HEK293 (cell line): ENCODE measurements around the gene SNRPD2.

Source experiments
- GLI4 ChIP-seq: fragments of 450-650 bp; formaldehyde crosslinking; IDR thresholded peaks from 2 replicates; pipeline ENCODE4 v1.5.1; 2016; ENCODE audit warnings: missing biosample characterization, missing genetic modification characterization
- KLF7 ChIP-seq: fragments of 450-650 bp; formaldehyde crosslinking; IDR thresholded peaks from 2 replicates; pipeline ENCODE4 v1.5.1; 2016; ENCODE audit warnings: missing biosample characterization, missing genetic modification characterization, borderline replicate concordance
- KLF8 ChIP-seq: fragments of 450-650 bp; formaldehyde crosslinking; IDR thresholded peaks from 2 replicates; pipeline ENCODE4 v1.5.1; 2016; ENCODE audit warnings: missing biosample characterization, missing genetic modification characterization
- MEIS1 ChIP-seq: sonication (generic); formaldehyde crosslinking; IDR thresholded peaks from 2 replicates; pipeline ENCODE4 v1.8.1; 2022; ENCODE audit warnings: missing genetic modification reagents, mild to moderate bottlenecking, borderline replicate concordance
- REST ChIP-seq: fragments of 450-650 bp; formaldehyde crosslinking; IDR thresholded peaks from 2 replicates; pipeline ENCODE4 v1.5.1; 2016; ENCODE audit warnings: missing biosample characterization, missing genetic modification characterization
- SP7 ChIP-seq: fragments of 450-650 bp; formaldehyde crosslinking; IDR thresholded peaks from 2 replicates; pipeline ENCODE4 v1.5.1; 2016; ENCODE audit warnings: missing biosample characterization, missing genetic modification characterization
- WT1 ChIP-seq: fragments of 450-650 bp; formaldehyde crosslinking; IDR thresholded peaks from 2 replicates; pipeline ENCODE4 v1.5.1; 2016; ENCODE audit warnings: missing biosample characterization, missing genetic modification characterization
- ZBTB1 ChIP-seq: fragments of 450-650 bp; formaldehyde crosslinking; IDR thresholded peaks from 2 replicates; pipeline ENCODE4 v1.5.1; 2016; ENCODE audit warnings: missing biosample characterization, missing genetic modification characterization
- ZFP41 ChIP-seq: fragments of 450-650 bp; formaldehyde crosslinking; IDR thresholded peaks from 2 replicates; pipeline ENCODE4 v1.5.1; 2016; ENCODE audit warnings: missing biosample characterization, missing genetic modification characterization, borderline replicate concordance
- ZFP69B ChIP-seq: fragments of 450-650 bp; formaldehyde crosslinking; IDR thresholded peaks from 2 replicates; pipeline ENCODE4 v1.5.1; 2016; ENCODE audit warnings: missing biosample characterization, missing genetic modification characterization
- ZNF121 ChIP-seq: fragments of 450-650 bp; formaldehyde crosslinking; IDR thresholded peaks from 2 replicates; pipeline ENCODE4 v1.5.1; 2016; ENCODE audit warnings: missing biosample characterization, missing genetic modification characterization
- ZNF133 ChIP-seq: fragments of 450-650 bp; formaldehyde crosslinking; IDR thresholded peaks from 2 replicates; pipeline ENCODE4 v1.5.1; 2016; ENCODE audit warnings: missing biosample characterization, missing genetic modification characterization
- ZNF138 ChIP-seq: fragments of 450-650 bp; formaldehyde crosslinking; IDR thresholded peaks from 2 replicates; pipeline ENCODE4 v1.5.1; 2016; ENCODE audit warnings: missing biosample characterization, missing genetic modification characterization, borderline replicate concordance
- ZNF350 ChIP-seq: fragments of 450-650 bp; formaldehyde crosslinking; IDR thresholded peaks from 2 replicates; pipeline ENCODE4 v1.5.0; 2017; ENCODE audit warnings: missing biosample characterization, mild to moderate bottlenecking, missing genetic modification characterization
- ZNF366 ChIP-seq: fragments of 450-650 bp; formaldehyde crosslinking; conservative IDR thresholded peaks from 2 replicates; pipeline ENCODE4 v1.5.1; 2016; ENCODE audit warnings: missing biosample characterization, missing genetic modification characterization
- ZNF521 ChIP-seq: fragments of 450-650 bp; formaldehyde crosslinking; IDR thresholded peaks from 2 replicates; pipeline ENCODE4 v1.5.1; 2017; ENCODE audit warnings: missing biosample characterization, mild to moderate bottlenecking, missing genetic modification characterization
- ZNF560 ChIP-seq: fragments of 450-650 bp; formaldehyde crosslinking; IDR thresholded peaks from 2 replicates; pipeline ENCODE4 v1.5.1; 2017; ENCODE audit warnings: missing biosample characterization, missing genetic modification characterization, borderline replicate concordance
- ZNF660 ChIP-seq: fragments of 450-650 bp; IDR thresholded peaks from 2 replicates; pipeline ENCODE4 v1.5.1; 2018; ENCODE audit warnings: missing biosample characterization, mild to moderate bottlenecking, missing genetic modification characterization
- ZNF704 ChIP-seq: fragments of 450-650 bp; formaldehyde crosslinking; IDR thresholded peaks from 2 replicates; pipeline ENCODE4 v1.5.1; 2016; ENCODE audit warnings: missing biosample characterization, missing genetic modification characterization
- ZNF707 ChIP-seq: fragments of 450-650 bp; formaldehyde crosslinking; IDR thresholded peaks from 2 replicates; pipeline ENCODE4 v1.5.1; 2016; ENCODE audit warnings: missing biosample characterization, missing genetic modification characterization
- ZNF76 ChIP-seq: fragments of 450-650 bp; formaldehyde crosslinking; IDR thresholded peaks from 2 replicates; pipeline ENCODE4; 2016; ENCODE audit warnings: low read depth, missing biosample characterization, missing genetic modification characterization, borderline replicate concordance
- ZNF777 ChIP-seq: fragments of 450-650 bp; formaldehyde crosslinking; IDR thresholded peaks from 2 replicates; pipeline ENCODE4 v1.5.1; 2017; ENCODE audit warnings: missing biosample characterization, missing genetic modification characterization, borderline replicate concordance
- ZNF843 ChIP-seq: fragments of 450-650 bp; formaldehyde crosslinking; IDR thresholded peaks from 2 replicates; pipeline ENCODE4 v1.5.1; 2016; ENCODE audit warnings: missing biosample characterization, missing genetic modification characterization
- ZSCAN16 ChIP-seq: fragments of 450-650 bp; formaldehyde crosslinking; IDR thresholded peaks from 2 replicates; pipeline ENCODE4 v1.5.1; 2016; ENCODE audit warnings: missing biosample characterization, missing genetic modification characterization
- TF ChIP-seq, protein P1 (sequence below): fragments of 450-650 bp; formaldehyde crosslinking; IDR thresholded peaks from 2 replicates; pipeline ENCODE4 v1.5.1; 2016; ENCODE audit warnings: missing biosample characterization, missing genetic modification characterization
- TF ChIP-seq, protein P2 (sequence below): fragments of 450-650 bp; formaldehyde crosslinking; IDR thresholded peaks from 2 replicates; pipeline ENCODE4 v1.5.1; 2016; ENCODE audit warnings: missing biosample characterization, missing genetic modification characterization
- TF ChIP-seq, protein P3 (sequence below): fragments of 450-650 bp; formaldehyde crosslinking; IDR thresholded peaks from 2 replicates; pipeline ENCODE4 v1.5.1; 2017; ENCODE audit warnings: missing biosample characterization, mild to moderate bottlenecking, missing genetic modification characterization, moderate library complexity

Gene SNRPD2

GRCh38 chr19:45717131-45717982 lies 25.6 kb upstream of the SNRPD2 start (continued):
- TF ChIP-seq, protein P1, sequence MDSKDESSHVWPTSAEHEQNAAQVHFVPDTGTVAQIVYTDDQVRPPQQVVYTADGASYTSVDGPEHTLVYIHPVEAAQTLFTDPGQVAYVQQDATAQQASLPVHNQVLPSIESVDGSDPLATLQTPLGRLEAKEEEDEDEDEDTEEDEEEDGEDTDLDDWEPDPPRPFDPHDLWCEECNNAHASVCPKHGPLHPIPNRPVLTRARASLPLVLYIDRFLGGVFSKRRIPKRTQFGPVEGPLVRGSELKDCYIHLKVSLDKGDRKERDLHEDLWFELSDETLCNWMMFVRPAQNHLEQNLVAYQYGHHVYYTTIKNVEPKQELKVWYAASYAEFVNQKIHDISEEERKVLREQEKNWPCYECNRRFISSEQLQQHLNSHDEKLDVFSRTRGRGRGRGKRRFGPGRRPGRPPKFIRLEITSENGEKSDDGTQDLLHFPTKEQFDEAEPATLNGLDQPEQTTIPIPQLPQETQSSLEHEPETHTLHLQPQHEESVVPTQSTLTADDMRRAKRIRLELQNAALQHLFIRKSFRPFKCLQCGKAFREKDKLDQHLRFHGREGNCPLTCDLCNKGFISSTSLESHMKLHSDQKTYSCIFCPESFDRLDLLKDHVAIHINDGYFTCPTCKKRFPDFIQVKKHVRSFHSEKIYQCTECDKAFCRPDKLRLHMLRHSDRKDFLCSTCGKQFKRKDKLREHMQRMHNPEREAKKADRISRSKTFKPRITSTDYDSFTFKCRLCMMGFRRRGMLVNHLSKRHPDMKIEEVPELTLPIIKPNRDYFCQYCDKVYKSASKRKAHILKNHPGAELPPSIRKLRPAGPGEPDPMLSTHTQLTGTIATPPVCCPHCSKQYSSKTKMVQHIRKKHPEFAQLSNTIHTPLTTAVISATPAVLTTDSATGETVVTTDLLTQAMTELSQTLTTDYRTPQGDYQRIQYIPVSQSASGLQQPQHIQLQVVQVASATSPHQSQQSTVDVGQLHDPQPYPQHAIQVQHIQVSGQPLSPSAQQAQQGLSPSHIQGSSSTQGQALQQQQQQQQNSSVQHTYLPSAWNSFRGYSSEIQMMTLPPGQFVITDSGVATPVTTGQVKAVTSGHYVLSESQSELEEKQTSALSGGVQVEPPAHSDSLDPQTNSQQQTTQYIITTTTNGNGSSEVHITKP, result peak; percentile 93
- TF ChIP-seq ZNF350 (tag by site-specific recombination), result no peak
- TF ChIP-seq ZNF660 (tag by site-specific recombination), result no peak; the same call in 1 of the 2 replicates
- TF ChIP-seq ZNF133 (tag by site-specific recombination), result no peak
- TF ChIP-seq ZFP41 (tag by site-specific recombination), result no peak
- TF ChIP-seq ZNF366 (tag by site-specific recombination), result peak; percentile 92
- TF ChIP-seq REST (tag by site-specific recombination), result no peak
- TF ChIP-seq ZNF704 (tag by site-specific recombination), result no peak
- TF ChIP-seq ZNF121 (tag by site-specific recombination), result no peak
- TF ChIP-seq KLF8 (tag by site-specific recombination), result peak; percentile 78
- no peak for TF ChIP-seq ZSCAN16 (tag by site-specific recombination)
- TF ChIP-seq MEIS1 (CRISPR knock-in tag), result no peak
- peak; percentile 91 for TF ChIP-seq GLI4 (tag by site-specific recombination)
- TF ChIP-seq, protein P2, sequence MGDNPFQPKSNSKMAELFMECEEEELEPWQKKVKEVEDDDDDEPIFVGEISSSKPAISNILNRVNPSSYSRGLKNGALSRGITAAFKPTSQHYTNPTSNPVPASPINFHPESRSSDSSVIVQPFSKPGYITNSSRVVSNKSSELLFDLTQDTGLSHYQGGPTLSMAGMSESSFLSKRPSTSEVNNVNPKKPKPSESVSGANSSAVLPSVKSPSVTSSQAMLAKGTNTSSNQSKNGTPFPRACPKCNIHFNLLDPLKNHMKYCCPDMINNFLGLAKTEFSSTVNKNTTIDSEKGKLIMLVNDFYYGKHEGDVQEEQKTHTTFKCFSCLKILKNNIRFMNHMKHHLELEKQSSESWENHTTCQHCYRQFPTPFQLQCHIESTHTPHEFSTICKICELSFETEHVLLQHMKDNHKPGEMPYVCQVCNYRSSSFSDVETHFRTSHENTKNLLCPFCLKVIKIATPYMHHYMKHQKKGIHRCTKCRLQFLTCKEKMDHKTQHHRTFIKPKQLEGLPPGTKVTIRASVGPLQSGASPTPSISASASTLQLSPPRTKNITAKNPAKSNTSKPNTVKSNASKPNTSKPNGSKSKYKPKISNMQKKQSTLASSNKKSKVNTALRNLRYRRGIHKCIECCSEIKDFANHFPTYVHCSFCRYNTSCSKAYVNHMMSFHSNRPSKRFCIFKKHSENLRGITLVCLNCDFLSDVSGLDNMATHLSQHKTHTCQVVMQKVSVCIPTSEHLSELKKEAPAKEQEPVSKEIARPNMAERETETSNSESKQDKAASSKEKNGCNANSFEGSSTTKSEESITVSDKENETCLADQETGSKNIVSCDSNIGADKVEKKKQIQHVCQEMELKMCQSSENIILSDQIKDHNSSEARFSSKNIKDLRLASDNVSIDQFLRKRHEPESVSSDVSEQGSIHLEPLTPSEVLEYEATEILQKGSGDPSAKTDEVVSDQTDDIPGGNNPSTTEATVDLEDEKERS (tag by site-specific recombination), result no peak
- peak; percentile 61; the same call in 1 of the 2 replicates for TF ChIP-seq KLF7
- TF ChIP-seq, protein P3, sequence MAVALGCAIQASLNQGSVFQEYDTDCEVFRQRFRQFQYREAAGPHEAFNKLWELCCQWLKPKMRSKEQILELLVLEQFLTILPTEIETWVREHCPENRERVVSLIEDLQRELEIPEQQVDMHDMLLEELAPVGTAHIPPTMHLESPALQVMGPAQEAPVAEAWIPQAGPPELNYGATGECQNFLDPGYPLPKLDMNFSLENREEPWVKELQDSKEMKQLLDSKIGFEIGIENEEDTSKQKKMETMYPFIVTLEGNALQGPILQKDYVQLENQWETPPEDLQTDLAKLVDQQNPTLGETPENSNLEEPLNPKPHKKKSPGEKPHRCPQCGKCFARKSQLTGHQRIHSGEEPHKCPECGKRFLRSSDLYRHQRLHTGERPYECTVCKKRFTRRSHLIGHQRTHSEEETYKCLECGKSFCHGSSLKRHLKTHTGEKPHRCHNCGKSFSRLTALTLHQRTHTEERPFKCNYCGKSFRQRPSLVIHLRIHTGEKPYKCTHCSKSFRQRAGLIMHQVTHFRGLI (tag by site-specific recombination), result no peak
- TF ChIP-seq ZNF777 (tag by site-specific recombination), result no peak
- TF ChIP-seq ZNF707, result no peak
- no peak for TF ChIP-seq ZNF521 (tag by site-specific recombination)
- TF ChIP-seq ZBTB1, result no peak
- peak; percentile 76 for TF ChIP-seq SP7 (tag by site-specific recombination)
- TF ChIP-seq ZNF138, result no peak
- TF ChIP-seq ZNF843 (tag by site-specific recombination), result 0 out of 2 replicates have a peak, but pooled peaks have one; percentile 5
- no peak for TF ChIP-seq ZNF560
- peak; percentile 82 for TF ChIP-seq WT1 (tag by site-specific recombination)
- TF ChIP-seq ZFP69B (tag by site-specific recombination), result peak; percentile 54
- TF ChIP-seq ZNF76 (tag by site-specific recombination), result peak; percentile 87
